GM18867 (cell line): ENCODE results near the gene HUS1B.

Experiments used
- ATAC-seq: cut with Tn5 transposase; IDR thresholded peaks from one replicate; pipeline ENCODE4 v1.9.1; 2021; ENCODE audit warnings: mild to moderate bottlenecking, moderate library complexity; ENCODE audit not compliant: unreplicated experiment

HUS1B gene

DNA sequence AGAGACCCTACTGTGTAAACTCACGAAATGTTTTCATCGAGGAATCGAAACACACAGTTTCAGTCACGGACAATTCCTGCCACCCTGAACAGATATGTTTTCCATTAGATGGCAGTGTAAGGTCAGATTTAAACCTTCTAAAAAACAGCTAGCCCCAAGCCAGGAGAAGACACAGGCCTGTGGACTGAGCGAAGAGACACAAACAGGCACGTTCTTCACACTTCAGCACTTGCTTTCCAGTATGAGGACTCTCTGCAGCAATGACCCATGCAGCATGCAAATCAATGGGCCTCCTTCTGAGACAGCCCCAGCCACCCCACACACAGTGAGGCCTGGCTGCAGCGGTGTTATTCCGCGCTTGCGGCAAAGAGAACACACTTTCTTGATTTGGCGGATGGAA is 31.9 kb downstream of the HUS1B start:
- no peak for ATAC-seq

DNA sequence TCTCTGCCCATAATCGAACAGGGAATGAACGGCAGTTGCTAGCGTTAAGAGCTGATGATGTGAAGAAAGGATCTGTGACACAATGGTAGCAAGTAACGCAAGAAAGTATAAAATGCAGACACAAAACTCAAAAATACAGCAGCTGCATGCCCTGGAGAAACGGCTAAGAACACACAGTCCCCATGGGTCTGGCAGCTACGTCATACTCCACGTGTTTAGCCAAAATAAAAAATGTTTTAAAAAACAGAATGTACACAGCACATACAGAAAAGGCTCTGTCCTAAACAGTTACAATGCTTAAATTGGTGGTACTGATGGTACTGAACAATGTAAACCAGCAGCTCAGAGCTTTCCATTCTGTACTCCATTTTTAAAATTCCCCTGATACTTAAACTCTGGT is 34.4 kb downstream of the HUS1B start:
- no peak for ATAC-seq

DNA sequence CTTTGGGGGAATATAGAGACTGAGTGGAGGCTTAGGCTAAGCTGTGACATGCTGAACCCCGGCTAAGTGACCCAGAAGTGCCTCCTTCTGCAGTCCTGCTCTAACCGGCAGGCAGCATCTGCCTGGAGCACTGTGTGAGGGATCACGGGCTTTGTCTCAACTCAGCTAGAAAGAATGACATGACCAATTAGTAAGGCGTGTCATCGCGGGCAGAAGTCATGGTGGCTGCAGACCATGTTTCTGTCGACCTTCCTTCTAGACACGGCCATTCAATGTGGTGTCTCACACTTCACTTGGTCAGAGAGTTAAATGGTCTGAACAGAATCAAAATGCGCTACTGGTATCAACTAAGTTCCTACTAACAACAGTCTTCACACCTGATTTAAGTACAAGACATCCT is 35.0 kb downstream of the HUS1B start:
- no peak for ATAC-seq

DNA sequence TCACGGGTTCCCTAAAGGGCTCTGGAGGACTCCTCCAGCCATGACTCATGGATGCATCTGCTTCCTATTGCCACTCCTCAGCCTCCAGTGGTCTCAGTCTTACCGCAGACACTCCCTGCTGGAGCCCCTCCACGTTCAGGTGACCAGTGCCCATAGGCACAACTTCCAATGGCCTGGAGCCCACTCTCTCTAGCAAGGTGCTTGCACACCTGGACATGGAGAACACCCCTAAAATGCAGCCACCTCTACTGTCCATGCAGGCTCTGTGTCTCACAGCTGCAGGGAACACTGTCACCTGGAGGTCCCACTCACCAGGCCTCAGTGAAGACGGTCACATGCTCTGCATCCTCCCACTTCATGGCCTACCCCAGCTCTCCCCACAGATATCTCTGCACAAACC is 36.0 kb downstream of the HUS1B start:
- no peak for ATAC-seq

DNA sequence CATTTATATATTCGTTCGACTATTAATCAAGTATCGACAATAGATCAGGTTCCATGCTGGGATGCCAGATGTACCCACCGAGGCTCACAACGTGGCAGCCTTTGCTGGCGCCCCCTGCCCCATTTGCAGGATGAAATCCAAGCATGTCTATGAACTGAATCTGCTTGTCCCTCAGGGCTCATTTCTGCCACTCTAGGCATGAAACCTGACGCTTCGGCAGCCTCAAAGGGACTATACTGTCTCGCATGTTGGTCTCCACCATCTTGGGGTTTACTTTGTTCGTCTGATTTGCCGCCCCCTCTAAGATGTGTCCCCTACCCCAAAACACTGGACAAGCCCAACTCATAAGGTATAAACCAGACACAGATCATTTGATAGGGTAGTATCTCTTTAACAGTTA is 36.7 kb downstream of the HUS1B start:
- ATAC-seq = no peak

DNA sequence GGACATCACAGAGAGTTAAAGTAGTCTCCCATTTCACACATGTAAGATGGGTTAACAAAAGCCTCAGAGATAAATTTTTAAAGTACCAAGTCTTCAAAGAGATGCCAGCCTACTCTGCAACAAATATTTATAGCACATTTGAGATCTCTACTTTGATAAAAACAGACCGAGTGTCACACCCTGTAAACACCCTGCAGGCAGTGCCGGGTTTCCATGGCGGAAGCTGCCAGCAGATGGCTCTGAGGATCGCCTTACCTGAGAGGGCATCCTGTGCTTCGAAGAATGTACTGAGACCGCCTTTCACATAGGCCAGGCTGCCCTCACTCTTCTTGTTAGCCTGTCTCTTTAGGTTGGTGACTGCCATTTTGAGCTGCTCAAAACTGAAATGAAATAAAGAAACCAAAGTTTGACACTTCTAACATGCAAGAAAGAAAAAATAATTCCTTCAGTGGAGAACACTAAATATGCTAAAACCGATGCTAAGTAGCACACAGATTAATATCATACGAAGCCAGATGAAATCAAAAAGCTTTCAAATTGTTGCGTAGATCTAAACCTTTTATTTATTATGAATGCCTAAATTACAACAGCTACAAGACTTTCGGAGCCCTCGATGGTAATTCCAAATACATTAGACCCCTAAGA is 39.3 kb downstream of the HUS1B start:
- ATAC-seq = no peak

DNA sequence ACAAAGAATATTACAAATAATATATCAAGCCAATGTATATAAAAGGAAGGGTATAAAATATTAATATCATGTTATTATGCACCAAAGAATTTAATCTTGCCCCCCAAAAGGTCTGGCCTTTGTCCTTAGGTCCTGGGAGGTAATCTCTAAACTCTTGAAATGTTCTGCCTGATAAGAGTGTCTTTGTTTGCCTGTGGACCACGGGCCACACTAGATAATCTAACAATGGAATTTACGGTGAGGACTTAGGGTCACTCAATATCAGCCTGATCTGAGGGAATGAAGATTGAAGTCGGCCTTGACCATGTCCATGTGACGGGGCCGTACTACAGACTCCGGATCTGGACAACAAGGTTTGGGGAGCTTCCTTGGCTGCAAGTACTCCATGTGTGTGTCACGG is 42.9 kb downstream of the HUS1B start:
- ATAC-seq = no peak

DNA sequence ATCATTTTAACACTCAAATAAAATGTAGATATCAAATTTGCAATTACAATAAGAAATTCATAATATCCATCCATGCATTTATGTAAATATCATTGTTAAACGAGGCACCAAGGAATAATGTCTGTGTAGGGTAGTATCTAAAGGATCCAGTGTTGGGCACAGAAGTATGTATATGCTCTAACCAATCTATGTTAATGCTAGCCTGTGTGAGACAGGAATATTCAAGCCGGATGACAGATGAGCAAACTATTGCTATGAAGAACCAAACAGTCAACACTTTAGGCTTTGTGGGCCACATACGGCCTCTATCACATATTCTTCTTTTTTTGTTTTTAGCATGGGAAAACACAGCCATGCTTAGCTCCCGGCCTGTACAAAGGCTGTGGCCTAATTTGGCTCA is 45.0 kb downstream of the HUS1B start:
- no peak for ATAC-seq

DNA sequence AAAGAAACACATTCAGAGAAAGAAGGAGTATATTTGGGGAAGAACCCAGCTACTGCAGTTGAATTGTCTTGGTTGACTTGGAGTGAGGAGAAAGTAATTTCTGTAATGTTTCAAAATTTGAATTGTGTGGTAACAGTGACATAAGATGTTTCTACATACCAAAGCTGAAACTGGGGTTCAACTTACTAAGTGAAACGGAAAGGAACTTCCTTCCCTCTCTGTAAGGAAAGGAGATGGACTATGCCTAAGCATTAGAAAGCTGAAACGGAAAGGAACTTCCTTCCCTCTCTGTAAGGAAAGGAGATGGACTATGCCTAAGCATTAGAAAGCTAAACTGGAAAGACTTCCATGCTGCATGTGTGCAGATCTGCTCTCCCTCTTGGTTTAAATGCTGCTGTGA is 46.0 kb downstream of the HUS1B start:
- ATAC-seq = no peak

DNA sequence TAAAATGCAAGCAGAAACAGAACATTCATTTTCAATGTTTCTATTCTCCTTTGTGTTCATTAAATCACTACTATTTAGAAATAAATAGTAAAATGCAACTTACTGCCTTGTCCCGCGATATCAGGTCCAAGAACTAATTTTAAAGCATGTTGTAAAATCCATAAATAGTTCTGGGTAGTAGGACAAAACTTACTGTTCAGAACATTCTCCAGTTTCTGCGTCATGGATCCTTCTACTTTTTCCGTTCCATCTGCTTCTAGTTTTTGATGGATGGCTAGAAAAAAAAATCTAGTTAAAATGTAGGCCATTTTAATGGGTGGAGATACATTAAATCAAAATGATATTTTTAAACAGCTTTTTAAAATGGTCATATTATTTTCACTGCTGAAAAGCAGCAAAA is 47.0 kb downstream of the HUS1B start:
- ATAC-seq = no peak

DNA sequence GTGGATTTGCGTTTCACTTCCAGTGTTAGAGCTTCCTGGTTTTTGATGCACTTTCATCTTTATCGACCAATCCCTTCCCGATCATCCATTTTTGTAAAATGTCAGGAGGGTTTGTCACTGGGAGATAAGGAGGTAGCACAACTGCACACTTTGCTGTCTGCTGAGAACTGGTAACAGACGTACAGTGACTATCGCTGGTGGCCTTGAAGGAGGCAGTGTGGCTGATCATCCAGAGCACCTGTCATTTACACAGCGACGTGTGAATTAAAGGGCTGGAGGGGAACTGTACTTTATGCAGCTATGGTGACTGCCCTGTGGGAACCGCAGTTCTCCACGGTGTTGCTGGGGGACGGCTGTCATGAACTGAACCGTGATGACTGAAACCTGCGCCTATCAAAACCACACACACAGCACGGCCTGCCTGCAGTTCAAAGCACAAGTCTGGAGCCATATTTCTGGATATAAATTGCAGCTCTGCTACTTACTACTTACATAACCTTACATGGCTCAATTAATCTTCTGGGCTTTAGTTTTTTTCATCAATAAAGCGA is 50.0 kb downstream of the HUS1B start:
- no peak for ATAC-seq
